ELF-1 (cell line): ENCODE results near the gene RAB8A.
"Not testable (repeated sequence)": the region's sequence is repeated elsewhere in the genome, so short reads cannot be mapped to it uniquely, and the experiment has no call there.

Experiments
- DNase-seq: peaks from one replicate; pipeline ENCODE4 v3.0.0-alpha.2; 2016; ENCODE audit warnings: low read depth, low spot score

RAB8A gene

GRCh38 chr19:16078759-16079707, 32.7 kb upstream of the RAB8A start:
- no peak for DNase-seq

GRCh38 chr19:16084067-16084685, 27.5 kb upstream of the RAB8A start:
- no peak for DNase-seq

GRCh38 chr19:16085115-16085514, 26.6 kb upstream of the RAB8A start:
- no peak for DNase-seq

- DNase-seq, result not testable (repeated sequence)
These were observed 24.3 kb upstream of the RAB8A start for GRCh38 chr19:16087404-16087803.

- no peak for DNase-seq
These were observed 23.7 kb upstream of the RAB8A start for GRCh38 chr19:16087940-16088339.

GRCh38 chr19:16088351-16089009, 23.2 kb upstream of the RAB8A start:
- no peak for DNase-seq

- DNase-seq, result no peak
These were observed 22.5 kb upstream of the RAB8A start for GRCh38 chr19:16089010-16089846.

GRCh38 chr19:16091546-16092475, 19.9 kb upstream of the RAB8A start:
- DNase-seq, result no peak

GRCh38 chr19:16094360-16095070, 17.2 kb upstream of the RAB8A start:
- no peak for DNase-seq

GRCh38 chr19:16095071-16095571, 16.6 kb upstream of the RAB8A start:
- no peak for DNase-seq

- no peak for DNase-seq
These were observed 15.3 kb upstream of the RAB8A start for GRCh38 chr19:16096280-16096855.

GRCh38 chr19:16098416-16098768, 13.3 kb upstream of the RAB8A start:
- no peak for DNase-seq

GRCh38 chr19:16098821-16099220, 12.9 kb upstream of the RAB8A start:
- DNase-seq, result no peak

GRCh38 chr19:16099314-16099965, 12.2 kb upstream of the RAB8A start:
- not testable (repeated sequence) for DNase-seq

- no peak for DNase-seq
These were observed 11.2 kb upstream of the RAB8A start for GRCh38 chr19:16100524-16100923.

GRCh38 chr19:16104722-16105121, 7.0 kb upstream of the RAB8A start:
- DNase-seq, result no peak

GRCh38 chr19:16106121-16106520, 5.6 kb upstream of the RAB8A start:
- no peak for DNase-seq

- DNase-seq, result no peak
These were observed 442 bp downstream of the RAB8A start for GRCh38 chr19:16111909-16112752.
